Measurements from ENCODE around the gene ATF5.

ATF5 gene

DNA sequence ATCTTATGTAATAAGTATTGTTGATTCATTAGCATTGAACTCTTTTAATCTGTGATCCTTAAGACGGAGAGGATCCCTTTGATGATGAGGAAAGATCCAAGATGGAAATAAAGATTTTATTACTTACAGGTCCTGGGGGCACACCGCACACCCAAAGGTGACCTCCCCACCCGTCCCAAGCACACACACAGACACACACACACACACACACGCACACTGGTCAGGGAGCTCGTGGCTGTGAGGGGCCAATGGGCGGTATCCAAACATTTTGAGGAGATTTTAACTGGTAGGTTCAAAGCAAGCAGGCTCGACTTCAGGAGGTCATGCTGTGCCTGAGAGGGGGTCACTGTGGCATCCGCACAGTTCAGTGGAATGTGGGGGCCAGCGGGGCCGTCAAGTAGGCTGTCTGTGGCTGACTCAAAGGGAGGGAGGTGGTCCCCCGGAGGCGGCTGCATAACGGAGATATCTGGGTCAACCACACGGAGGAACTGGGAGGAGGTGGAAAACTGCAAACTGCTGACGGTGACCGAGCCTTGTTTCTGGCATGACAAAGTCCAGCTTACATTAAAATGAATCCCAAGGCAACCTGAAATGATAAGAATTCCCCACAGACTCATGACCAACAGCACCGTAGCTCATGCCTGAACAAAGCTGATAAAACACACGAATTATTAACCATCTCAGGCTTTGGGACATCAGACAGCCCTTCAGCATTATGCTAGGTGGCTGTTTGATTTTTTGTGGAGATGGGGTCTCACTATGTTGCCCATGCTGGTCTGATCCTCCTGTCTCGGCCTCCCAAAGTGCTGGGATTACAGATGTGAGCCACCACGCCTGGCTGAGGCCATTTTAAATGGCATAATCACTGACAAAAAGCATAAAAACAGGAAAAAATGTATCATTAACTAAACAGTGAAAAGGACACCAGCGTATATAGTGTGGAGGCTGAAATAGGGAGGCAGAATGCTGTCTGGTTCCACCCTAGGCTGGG is 52.9 kb downstream of the ATF5 start:
- DNase-seq, result no peak

Data from NCI-H187 treated with DMSO at 0.1 percent for 48 hours (cell line).